Bronchial smooth muscle cell (primary cell): ENCODE data around the gene ATPAF2. TPM values are rescaled to one million over a fixed set of nuclear protein-coding genes. Genes with fewer than 3 reads are reported as not detected.

Experiments
- total RNA-seq: library from RNA; depleted of rRNA; stranded (reverse); fragments of >200 nt; gene quantifications from 2 replicates; pipeline ENCODE4 v1.2.1, GENCODE V29; 2014

The ATPAF2 gene
- total RNA-seq, result 17.2 and 19.0 TPM in 2 replicates

GRCh38 chr17:18038861-18039534, at the start of gene ATPAF2, which contains the start of gene GID4:
ATPAF2 (minus strand) TSS chr17:18039168; CDS start chr17:18039013, 155 bp downstream.
GID4 (plus strand) TSS chr17:18039408; CDS start chr17:18039465, 57 bp downstream.

GRCh38 chr17:18087610-18088491, 48.9 kb upstream of the ATPAF2 start, which contains the start of gene DRG2:
DRG2 (plus strand) TSS chr17:18087948; CDS start chr17:18088024, 76 bp downstream.

GRCh38 chr17:17972126-17972951, 66.6 kb downstream of the ATPAF2 start, which contains the start of the genes DRC3 and TOM1L2:
DRC3 (plus strand) TSS chr17:17972862; CDS start chr17:17977599, 4,737 bp downstream.
TOM1L2 (minus strand) TSS chr17:17972400; CDS start chr17:17972313, 87 bp downstream.

Other genes starting within 250 kb of the ATPAF2 start
- 43.2 and 71.4 TPM in 2 replicates for gene SREBF1, start 202.2 kb downstream of the ATPAF2 start, total RNA-seq
- 18.0 and 22.0 TPM in 2 replicates for gene TOM1L2, start 66.8 kb downstream of the ATPAF2 start, total RNA-seq
- gene DRC3, start 66.3 kb downstream of the ATPAF2 start, total RNA-seq, result 0.32 and 2.1 TPM in 2 replicates
- 5.8 and 6.8 TPM in 2 replicates for gene GID4, start 240 bp upstream of the ATPAF2 start, total RNA-seq
- gene DRG2, start 48.8 kb upstream of the ATPAF2 start, total RNA-seq, result 26.0 and 36.2 TPM in 2 replicates
- gene MYO15A, start 69.6 kb upstream of the ATPAF2 start, total RNA-seq, result 1.7 and 2.7 TPM in 2 replicates
- gene ALKBH5, start 144.7 kb upstream of the ATPAF2 start, total RNA-seq, result 67.8 and 73.4 TPM in 2 replicates
- gene LLGL1, start 186.5 kb upstream of the ATPAF2 start, total RNA-seq, result 37.0 and 42.1 TPM in 2 replicates
- gene FLII, start 219.6 kb upstream of the ATPAF2 start, total RNA-seq, result 400 and 445 TPM in 2 replicates
- 18.1 and 23.2 TPM in 2 replicates for gene MIEF2, start 221.5 kb upstream of the ATPAF2 start, total RNA-seq